ENCODE data around the gene TDRD10.

GRCh38 chr1:154483941-154484803 is 17.8 kb upstream of the TDRD10 start:
- TF ChIP-seq SP1 (IDR thresholded peaks at IDR 0.05) (no peak), MAX (IDR thresholded peaks at IDR 0.05) (no peak), YY1 (IDR thresholded peaks at IDR 0.05) (no peak), REST (IDR thresholded peaks at IDR 0.05) (no peak), CTCF (IDR thresholded peaks at IDR 0.05; ENCODE audit: low read depth, low read length, missing input control) (no peak), RAD21 (IDR thresholded peaks at IDR 0.05) (no peak), TAF1 (conservative IDR thresholded peaks at IDR 0.05) (no peak), RXRA (IDR thresholded peaks at IDR 0.05) (no peak), JUND (IDR thresholded peaks at IDR 0.05) (no peak), EGR1 (IDR thresholded peaks at IDR 0.05; ENCODE audit: low read depth in 2 of 2) (no peak), GABPA (IDR thresholded peaks at IDR 0.05 in 1 of 2, conservative IDR thresholded peaks at IDR 0.05 in 1 of 2) (no peak)

Data from liver (tissue), 3 donors.